ENCODE measurements around the gene ANK3. TPM values are rescaled to one million over a fixed set of nuclear protein-coding genes. Genes with fewer than 3 reads are reported as not detected.

ANK3 gene
- total RNA-seq, 1 experiment from 2014 or later, result 15.3 TPM

- TF ChIP-seq ZBTB33 (IDR thresholded peaks at IDR 0.05; ENCODE audit: extremely low read depth, insufficient replicate concordance, low read length) (no peak), CEBPB (IDR thresholded peaks at IDR 0.05; ENCODE audit: low read depth) (no peak), EZH2 (IDR thresholded peaks at IDR 0.05) (no peak), RAD21 (IDR thresholded peaks at IDR 0.05; ENCODE audit: low read depth) (no peak)
Measured at GRCh38 chr10:60410970-60411369, 21.3 kb upstream of the ANK3 start (continued).

GRCh38 chr10:60409202-60409601 is 19.5 kb upstream of the ANK3 start:
- Histone ChIP-seq H3K4me2 (ENCODE audit: low read length) (no peak overlapping the region), H2AFZ (ENCODE audit: low read depth, low read length, poor library complexity, severe bottlenecking) (no peak overlapping the region), H3K4me3 (replicated peaks in 1 of 2; ENCODE audit: low read depth in 1 of 2, low read length in 2 of 2) (no peak overlapping the region), H3K9me2 (ENCODE audit: insufficient read depth) (no peaks in the 10 kb centered on the region), H3K27ac (ENCODE audit: low read depth, low read length) (no peak overlapping the region), H3K36me3 (ENCODE audit: control insufficient read depth in 1 of 2, insufficient read depth in 2 of 2, low read length in 2 of 2) (no peaks in the 10 kb centered on the region), H3K4me1 (ENCODE audit: control insufficient read depth in 1 of 2, insufficient read depth in 2 of 2, low read length in 2 of 2) (peaks cover 0 to 3% of the 10 kb centered on the region in 2 experiments; a peak in 2 of 4 replicates), H3K9ac (ENCODE audit: low read length) (no peak overlapping the region), H4K20me1 (ENCODE audit: insufficient read depth) (no peaks in the 10 kb centered on the region), H3K9me3 (ENCODE audit: control insufficient read depth in 1 of 2, insufficient read depth in 1 of 2, low read depth in 1 of 2, low read length in 2 of 2) (no peaks in the 10 kb centered on the region), H3K27me3 (ENCODE audit: insufficient read depth, low read length) (no peaks in the 10 kb centered on the region), H3K79me2 (ENCODE audit: insufficient read depth, low read length) (no peaks in the 10 kb centered on the region)
- TF ChIP-seq EZH2phosphoT487 (IDR thresholded peaks at IDR 0.05; ENCODE audit: borderline replicate concordance) (no peak), TCF7L2 (IDR thresholded peaks at IDR 0.05; ENCODE audit: borderline replicate concordance, extremely low read depth, insufficient read depth, insufficient read length) (no peak), POLR2A (IDR thresholded peaks at IDR 0.05; ENCODE audit: borderline replicate concordance, extremely low read depth, insufficient read depth, insufficient read length) (no peak)
- intact Hi-C loops (cut with micrococcal nuclease), result no loop called here
- CTCF ChIA-PET, result no interaction called here
- DNase-seq (ENCODE audit: low read depth, low spot score) (no peak), ATAC-seq (no peak)
- RAD21 ChIA-PET (ENCODE audit: low non-redundant PET in 1 of 2, low total read pairs in 2 of 2, uncharacterized antibody in 2 of 2, unreplicated experiment in 2 of 2), result no interaction called here
- POLR2A ChIA-PET, result no interaction called here
- BruUV-seq (replicated peaks), result no TSS peak
